ENCODE results near the gene DEFB123.

DEFB123 gene

GRCh38 chr20:31473331-31474096, 33.1 kb downstream of the DEFB123 start:
- Histone ChIP-seq H3K79me2 (ENCODE audit: insufficient read depth, low read length) (no peaks in the 10 kb centered on the region), H4K20me1 (ENCODE audit: low read depth, low read length) (no peaks in the 10 kb centered on the region), H3K9ac (ENCODE audit: low read length) (no peak overlapping the region), H3K4me3 (ENCODE audit: insufficient read depth, low read length, poor library complexity, severe bottlenecking) (no peak overlapping the region), H3K36me3 (ENCODE audit: low read length) (no peaks in the 10 kb centered on the region), H3K9me2 (replicated peaks; ENCODE audit: insufficient read depth, low read length) (no peaks in the 10 kb centered on the region), H3K27me3 (ENCODE audit: low read length) (no peaks in the 10 kb centered on the region), H3K4me2 (ENCODE audit: low read depth, low read length, poor library complexity, severe bottlenecking) (peak overlapping the region; percentile 38), H3K9me3 (ENCODE audit: insufficient read depth, low read length) (no peaks in the 10 kb centered on the region), H3K27ac (ENCODE audit: low read depth, low read length) (peak overlapping the region; percentile 58), H2AFZ (ENCODE audit: low read depth, low read length, severe bottlenecking) (no peak overlapping the region), H3F3A (ENCODE audit: insufficient read depth) (0 out of 2 replicates have a peak, but pooled peaks cover 7% of the 10 kb centered on the region)
- TF ChIP-seq CTCF (IDR thresholded peaks at IDR 0.05; ENCODE audit: insufficient read depth, low read length, poor library complexity, severe bottlenecking) (no peak), EZH2phosphoT487 (conservative IDR thresholded peaks at IDR 0.05; ENCODE audit: low read length) (no peak)

- H2AFZ ChIP-seq (ENCODE audit: low read depth, low read length, severe bottlenecking) = peak overlapping the region; percentile 17
- no peak overlapping the region for H3K4me3 ChIP-seq (ENCODE audit: insufficient read depth, low read length, poor library complexity, severe bottlenecking)
Observed at GRCh38 chr20:31474097-31474436, 33.6 kb downstream of the DEFB123 start.

GRCh38 chr20:31474758-31475427, 34.5 kb downstream of the DEFB123 start, which contains the start of the genes DEFB124 and REM1:
DEFB124 (minus strand) TSS chr20:31475127; CDS start chr20:31473013, 2,114 bp downstream.
REM1 (plus strand) TSS chr20:31475288; CDS start chr20:31476446, 1,158 bp downstream.
- Histone ChIP-seq H3K4me3 (ENCODE audit: insufficient read depth, low read length, poor library complexity, severe bottlenecking) (no peak within 1 kb of the TSS), H3K9me3 (ENCODE audit: insufficient read depth, low read length) (no peaks in the 10 kb centered on the region)

More at GRCh38 chr20:31474097-31474436, 33.6 kb downstream of the DEFB123 start:
- no peaks in the 10 kb centered on the region for H4K20me1 ChIP-seq (ENCODE audit: low read depth, low read length)
- no peaks in the 10 kb centered on the region for H3K9me3 ChIP-seq (ENCODE audit: insufficient read depth, low read length)
- no peak overlapping the region for H3K9ac ChIP-seq (ENCODE audit: low read length)
- no peaks in the 10 kb centered on the region for H3K79me2 ChIP-seq (ENCODE audit: insufficient read depth, low read length)
- H3K36me3 ChIP-seq (ENCODE audit: low read length) = no peaks in the 10 kb centered on the region
- peak overlapping the region; percentile 38 for H3K4me2 ChIP-seq (ENCODE audit: low read depth, low read length, poor library complexity, severe bottlenecking)
- TF ChIP-seq EZH2phosphoT487 (conservative IDR thresholded peaks at IDR 0.05; ENCODE audit: low read length) (no peak), CTCF (IDR thresholded peaks at IDR 0.05; ENCODE audit: insufficient read depth, low read length, poor library complexity, severe bottlenecking) (no peak)
- no peaks in the 10 kb centered on the region for H3K9me2 ChIP-seq (replicated peaks; ENCODE audit: insufficient read depth, low read length)
- H3K27me3 ChIP-seq (ENCODE audit: low read length) = no peaks in the 10 kb centered on the region
- H3F3A ChIP-seq (ENCODE audit: insufficient read depth) = 0 out of 2 replicates have a peak, but pooled peaks cover 7% of the 10 kb centered on the region
- H3K27ac ChIP-seq (ENCODE audit: low read depth, low read length) = peak overlapping the region; percentile 58

More at GRCh38 chr20:31474758-31475427, 34.5 kb downstream of the DEFB123 start, which contains the start of the genes DEFB124 and REM1:
- Histone ChIP-seq H3K9ac (ENCODE audit: low read length) (no peak within 1 kb of the TSS), H3K36me3 (ENCODE audit: low read length) (no peaks in the 10 kb centered on the region), H3K79me2 (ENCODE audit: insufficient read depth, low read length) (no peaks in the 10 kb centered on the region), H4K20me1 (ENCODE audit: low read depth, low read length) (no peaks in the 10 kb centered on the region), H3K4me2 (ENCODE audit: low read depth, low read length, poor library complexity, severe bottlenecking) (peak within 1 kb of the TSS; percentile 38), H3K9me2 (replicated peaks; ENCODE audit: insufficient read depth, low read length) (no peaks in the 10 kb centered on the region), H2AFZ (ENCODE audit: low read depth, low read length, severe bottlenecking) (peak within 1 kb of the TSS; percentile 17), H3K27ac (ENCODE audit: low read depth, low read length) (peak within 1 kb of the TSS; percentile 58), H3K27me3 (ENCODE audit: low read length) (no peaks in the 10 kb centered on the region), H3F3A (ENCODE audit: insufficient read depth) (0 out of 2 replicates have a peak, but pooled peaks cover 7% of the 10 kb centered on the region)
- TF ChIP-seq EZH2phosphoT487 (conservative IDR thresholded peaks at IDR 0.05; ENCODE audit: low read length) (no peak), CTCF (IDR thresholded peaks at IDR 0.05; ENCODE audit: insufficient read depth, low read length, poor library complexity, severe bottlenecking) (no peak)
